Ishikawa (cell line): ENCODE measurements around the gene MVB12A.

Source experiments
- CEBPB ChIP-seq: IDR thresholded peaks from 2 replicates; pipeline ENCODE4 v1.6.1; 2012
- CREB1 ChIP-seq: IDR thresholded peaks from 2 replicates; pipeline ENCODE4 v1.6.1; 2012; ENCODE audit warnings: low read depth
- EGR1 ChIP-seq: IDR thresholded peaks from 2 replicates; pipeline ENCODE4 v1.6.1; 2012
- EP300 ChIP-seq: IDR thresholded peaks from 2 replicates; pipeline ENCODE4 v1.6.1; 2012; ENCODE audit warnings: borderline replicate concordance
- FOXM1 ChIP-seq: IDR thresholded peaks from 2 replicates; pipeline ENCODE4 v1.6.1; 2012; ENCODE audit warnings: low read depth, borderline replicate concordance
- NFIC ChIP-seq: IDR thresholded peaks from 2 replicates; pipeline ENCODE4 v1.6.1; 2012
- RAD21 ChIP-seq: IDR thresholded peaks from 2 replicates; pipeline ENCODE4 v1.6.1; 2012; ENCODE audit warnings: low read depth
- TAF1 ChIP-seq: IDR thresholded peaks from 2 replicates; pipeline ENCODE4 v1.6.1; 2012; ENCODE audit warnings: low read depth, mild to moderate bottlenecking
- TCF12 ChIP-seq: IDR thresholded peaks from 2 replicates; pipeline ENCODE4 v1.6.1; 2012; ENCODE audit warnings: low read depth
- TEAD4 ChIP-seq: IDR thresholded peaks from 2 replicates; pipeline ENCODE4 v1.6.1; 2012
- YY1 ChIP-seq: IDR thresholded peaks from 2 replicates; pipeline ENCODE4 v1.6.1; 2012; ENCODE audit warnings: low read depth
- ZBTB7A ChIP-seq: IDR thresholded peaks from 2 replicates; pipeline ENCODE4 v1.6.1; 2012; ENCODE audit warnings: low read depth
- TF ChIP-seq, protein P1 (sequence below): IDR thresholded peaks from 2 replicates; pipeline ENCODE4 v1.6.1; 2012; ENCODE audit warnings: low read depth, mild to moderate bottlenecking
- TF ChIP-seq, protein P2 (sequence below): IDR thresholded peaks from 2 replicates; pipeline ENCODE4 v1.6.1; 2012
- TF ChIP-seq, protein P3 (sequence below): IDR thresholded peaks from 2 replicates; pipeline ENCODE4 v1.6.1; 2012

The MVB12A gene

DNA sequence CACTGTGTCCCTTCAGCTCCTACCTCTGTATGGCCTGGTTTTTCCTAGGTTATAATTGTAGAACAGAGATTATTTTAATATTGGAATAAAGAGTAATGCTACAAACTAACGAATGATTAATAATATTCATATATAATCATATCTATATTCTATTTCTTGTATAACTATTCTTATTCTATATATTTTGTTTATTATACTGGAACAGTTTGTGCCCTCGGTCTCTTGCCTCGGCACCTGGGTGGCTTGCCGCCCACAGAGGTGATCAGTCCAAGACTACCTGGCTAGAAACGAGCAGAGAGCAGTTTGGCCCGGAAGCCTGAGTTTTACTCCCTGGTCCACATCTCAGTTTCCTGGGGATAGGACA lies 46.6 kb downstream of the MVB12A start:
- TF ChIP-seq TCF12 (no peak), YY1 (no peak)

DNA sequence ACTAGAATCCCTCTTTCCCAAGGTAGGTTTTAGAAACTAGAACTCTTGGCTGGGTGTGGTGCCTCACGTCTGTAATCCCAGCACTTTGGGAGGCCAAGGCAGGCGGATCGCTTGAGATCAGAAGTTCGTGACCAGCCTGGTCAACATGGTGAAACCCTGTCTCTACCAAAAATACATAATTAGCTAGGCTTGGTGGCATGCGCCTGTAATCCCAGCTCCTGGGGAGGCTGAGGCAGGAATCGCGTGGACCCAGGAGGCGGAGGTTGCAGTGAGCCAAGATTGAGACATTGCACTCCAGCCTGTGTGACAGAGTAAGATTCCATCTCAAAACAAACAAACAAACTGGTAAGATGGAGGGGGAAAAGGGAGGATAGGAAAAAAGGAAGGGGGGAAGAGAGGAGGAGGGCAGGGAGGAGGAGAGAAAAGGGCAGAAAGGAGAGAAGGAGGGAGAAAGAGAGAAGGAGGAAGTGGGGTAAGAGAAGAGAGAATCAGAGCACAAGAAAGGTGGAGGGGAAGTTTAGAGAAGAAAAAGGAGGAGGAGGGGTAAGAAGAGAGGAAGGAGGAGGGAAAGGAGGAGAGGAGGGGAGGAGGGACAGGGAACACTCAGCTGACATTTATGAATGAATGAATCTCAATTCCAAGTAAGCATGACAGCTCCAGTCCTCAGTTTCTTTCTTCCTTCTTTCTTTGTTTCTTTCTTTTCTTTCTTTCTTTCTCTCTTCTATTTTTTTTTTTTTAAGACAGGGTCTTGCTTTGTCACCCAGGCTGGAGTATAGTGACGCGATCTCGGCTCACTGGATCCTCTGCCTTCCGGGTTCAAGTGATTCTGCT lies 47.8 kb downstream of the MVB12A start:
- TF ChIP-seq EP300 (no peak), FOXM1 (no peak), YY1 (no peak), TAF1 (no peak), ZBTB7A (no peak), RAD21 (no peak), TEAD4 (no peak), TCF12 (no peak)
- TF ChIP-seq, protein P1, sequence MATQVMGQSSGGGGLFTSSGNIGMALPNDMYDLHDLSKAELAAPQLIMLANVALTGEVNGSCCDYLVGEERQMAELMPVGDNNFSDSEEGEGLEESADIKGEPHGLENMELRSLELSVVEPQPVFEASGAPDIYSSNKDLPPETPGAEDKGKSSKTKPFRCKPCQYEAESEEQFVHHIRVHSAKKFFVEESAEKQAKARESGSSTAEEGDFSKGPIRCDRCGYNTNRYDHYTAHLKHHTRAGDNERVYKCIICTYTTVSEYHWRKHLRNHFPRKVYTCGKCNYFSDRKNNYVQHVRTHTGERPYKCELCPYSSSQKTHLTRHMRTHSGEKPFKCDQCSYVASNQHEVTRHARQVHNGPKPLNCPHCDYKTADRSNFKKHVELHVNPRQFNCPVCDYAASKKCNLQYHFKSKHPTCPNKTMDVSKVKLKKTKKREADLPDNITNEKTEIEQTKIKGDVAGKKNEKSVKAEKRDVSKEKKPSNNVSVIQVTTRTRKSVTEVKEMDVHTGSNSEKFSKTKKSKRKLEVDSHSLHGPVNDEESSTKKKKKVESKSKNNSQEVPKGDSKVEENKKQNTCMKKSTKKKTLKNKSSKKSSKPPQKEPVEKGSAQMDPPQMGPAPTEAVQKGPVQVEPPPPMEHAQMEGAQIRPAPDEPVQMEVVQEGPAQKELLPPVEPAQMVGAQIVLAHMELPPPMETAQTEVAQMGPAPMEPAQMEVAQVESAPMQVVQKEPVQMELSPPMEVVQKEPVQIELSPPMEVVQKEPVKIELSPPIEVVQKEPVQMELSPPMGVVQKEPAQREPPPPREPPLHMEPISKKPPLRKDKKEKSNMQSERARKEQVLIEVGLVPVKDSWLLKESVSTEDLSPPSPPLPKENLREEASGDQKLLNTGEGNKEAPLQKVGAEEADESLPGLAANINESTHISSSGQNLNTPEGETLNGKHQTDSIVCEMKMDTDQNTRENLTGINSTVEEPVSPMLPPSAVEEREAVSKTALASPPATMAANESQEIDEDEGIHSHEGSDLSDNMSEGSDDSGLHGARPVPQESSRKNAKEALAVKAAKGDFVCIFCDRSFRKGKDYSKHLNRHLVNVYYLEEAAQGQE = no peak

DNA sequence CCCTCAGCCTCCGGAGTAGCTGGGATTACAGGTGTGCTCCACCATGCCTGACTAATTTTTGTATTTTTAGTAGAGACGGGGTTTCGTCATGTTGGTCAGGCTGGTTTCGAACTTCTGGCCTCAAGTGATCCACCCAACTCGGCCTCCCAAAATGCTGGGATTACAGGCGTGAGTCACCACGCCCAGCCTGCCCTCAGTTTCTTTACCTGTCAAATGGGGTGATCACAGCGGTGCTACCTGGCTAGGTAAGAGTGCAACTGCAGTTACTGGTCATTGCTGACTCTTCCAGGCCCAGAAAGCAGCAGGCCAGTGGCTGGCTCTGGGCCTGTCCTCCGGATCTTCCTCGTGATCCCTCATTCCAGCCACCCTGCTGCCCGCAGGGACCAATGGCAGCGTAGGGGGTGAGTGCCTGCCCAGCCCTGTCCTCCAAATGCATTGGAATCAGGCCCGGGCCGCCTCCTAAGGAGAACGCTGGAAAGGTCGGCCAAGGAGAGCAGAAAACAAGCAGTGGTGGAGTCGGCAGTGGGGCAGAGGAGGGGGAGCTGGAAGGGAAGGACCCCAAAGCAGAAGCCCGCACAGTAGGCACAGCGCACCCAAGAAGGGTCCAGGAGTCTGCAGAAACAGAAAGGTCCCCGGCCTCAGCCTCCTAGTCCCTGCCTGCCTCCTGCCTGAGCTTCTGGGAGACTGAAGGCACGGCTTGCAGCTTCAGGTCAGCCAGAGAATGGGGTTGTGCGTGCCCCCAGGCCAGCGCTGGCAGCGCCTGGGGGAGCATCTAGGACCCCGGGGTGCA lies 48.6 kb downstream of the MVB12A start:
- no peak for TF ChIP-seq YY1
- TF ChIP-seq CEBPB = no peak
- TF ChIP-seq, protein P2, sequence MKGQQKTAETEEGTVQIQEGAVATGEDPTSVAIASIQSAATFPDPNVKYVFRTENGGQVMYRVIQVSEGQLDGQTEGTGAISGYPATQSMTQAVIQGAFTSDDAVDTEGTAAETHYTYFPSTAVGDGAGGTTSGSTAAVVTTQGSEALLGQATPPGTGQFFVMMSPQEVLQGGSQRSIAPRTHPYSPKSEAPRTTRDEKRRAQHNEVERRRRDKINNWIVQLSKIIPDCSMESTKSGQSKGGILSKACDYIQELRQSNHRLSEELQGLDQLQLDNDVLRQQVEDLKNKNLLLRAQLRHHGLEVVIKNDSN = no peak
- TF ChIP-seq TAF1 = no peak
- TF ChIP-seq EGR1 = no peak
- TF ChIP-seq EP300 = no peak
- TF ChIP-seq, protein P3, sequence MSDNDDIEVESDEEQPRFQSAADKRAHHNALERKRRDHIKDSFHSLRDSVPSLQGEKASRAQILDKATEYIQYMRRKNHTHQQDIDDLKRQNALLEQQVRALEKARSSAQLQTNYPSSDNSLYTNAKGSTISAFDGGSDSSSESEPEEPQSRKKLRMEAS = no peak
- no peak for TF ChIP-seq RAD21
- no peak for TF ChIP-seq TCF12
- TF ChIP-seq FOXM1 = no peak
- no peak for TF ChIP-seq CREB1
- TF ChIP-seq, protein P1 = no peak
- no peak for TF ChIP-seq NFIC
- no peak for TF ChIP-seq TEAD4
- no peak for TF ChIP-seq ZBTB7A

DNA sequence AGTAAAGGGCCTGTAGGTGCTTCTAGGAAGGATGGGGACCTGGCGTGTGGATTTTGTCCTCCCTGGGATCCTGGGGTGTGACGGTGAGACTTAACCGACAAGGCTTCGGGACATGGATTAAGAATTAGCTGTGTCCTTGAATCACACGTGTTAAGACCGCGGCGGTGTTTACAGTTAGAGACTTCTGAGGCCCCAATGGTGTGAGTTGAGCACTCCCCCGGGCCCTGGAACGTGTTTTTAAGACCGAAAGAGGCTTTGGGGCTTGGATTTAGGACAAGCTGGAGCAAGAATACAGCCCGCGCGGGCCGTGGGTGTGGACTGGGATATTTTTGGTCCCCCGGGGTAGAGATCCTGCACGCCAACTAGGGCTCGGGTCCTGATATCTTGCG lies 49.2 kb downstream of the MVB12A start:
- TF ChIP-seq, protein P1 = no peak
- TF ChIP-seq, protein P3 = no peak
- TF ChIP-seq CREB1 (no peak), TAF1 (no peak), YY1 (no peak), FOXM1 (no peak), TCF12 (no peak), EP300 (no peak), EGR1 (no peak), ZBTB7A (no peak), CEBPB (no peak)
- TF ChIP-seq, protein P2 = no peak
